Occipital lobe (tissue), 2 donors: Measurements from ENCODE around the gene SPOCK1. TPM values are rescaled to one million over a fixed set of nuclear protein-coding genes. Genes with fewer than 3 reads are reported as not detected.

Source experiments
- DNase-seq: peaks from one replicate; lab custom pipeline; 2025; lab: John Stamatoyannopoulos, UW
- total RNA-seq: library from RNA; depleted of rRNA; stranded (reverse); fragments of >200 nt; gene quantifications from one replicate; pipeline ENCODE4 v1.2.3, GENCODE V29; 2014

SPOCK1 gene
- total RNA-seq, 1 donor from 2014 or later, result 36.7 TPM

GRCh38 chr5:137300411-137301240 lies 198.5 kb downstream of the SPOCK1 start:
- no peak for DNase-seq

DNA sequence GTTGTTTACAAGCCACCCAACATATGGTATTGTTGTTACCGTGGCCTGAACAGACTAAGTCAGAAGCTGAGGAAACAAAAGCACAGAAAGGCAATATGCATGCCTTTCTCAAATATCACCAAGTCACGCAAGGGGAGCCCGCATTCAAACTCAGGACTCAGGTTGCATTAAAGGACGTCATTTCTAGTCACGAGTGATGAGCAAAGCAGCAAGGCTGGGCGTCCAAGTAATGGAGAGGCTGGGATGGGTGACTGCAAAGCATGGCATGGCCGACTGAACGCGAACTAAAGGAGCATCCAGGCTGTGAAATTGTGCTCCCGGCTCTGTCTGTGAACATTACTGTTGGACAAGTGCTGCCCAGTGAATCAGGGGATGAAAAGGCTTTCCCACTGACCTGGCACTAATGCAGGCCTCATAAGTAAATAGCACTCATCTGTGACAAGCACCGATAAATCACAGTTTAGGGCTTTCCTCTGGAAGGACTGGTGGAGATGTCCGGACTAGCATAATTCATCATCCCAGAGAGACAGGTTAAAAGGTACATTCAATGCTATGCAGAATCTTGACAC lies 202.8 kb downstream of the SPOCK1 start:
- DNase-seq, result no peak

DNA sequence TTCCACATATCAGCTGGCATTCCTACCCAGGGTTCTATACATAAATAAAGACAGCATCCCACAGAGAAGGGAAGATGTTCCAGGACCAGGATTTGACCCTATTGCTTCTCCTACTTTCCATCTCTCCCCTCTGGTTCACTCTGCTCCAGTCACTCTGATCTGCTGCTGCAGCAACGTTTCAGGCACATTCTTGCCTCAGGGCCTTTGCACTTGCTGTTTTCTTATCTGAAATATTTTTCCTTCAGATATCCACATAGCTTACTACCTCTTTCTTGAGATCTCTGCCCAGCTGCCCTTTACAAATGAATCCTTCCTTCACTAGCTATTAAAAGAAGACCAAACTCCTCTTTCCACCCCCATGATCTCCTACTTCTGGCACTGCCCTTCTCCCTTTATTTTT lies 204.5 kb downstream of the SPOCK1 start:
- DNase-seq, result no peak

DNA sequence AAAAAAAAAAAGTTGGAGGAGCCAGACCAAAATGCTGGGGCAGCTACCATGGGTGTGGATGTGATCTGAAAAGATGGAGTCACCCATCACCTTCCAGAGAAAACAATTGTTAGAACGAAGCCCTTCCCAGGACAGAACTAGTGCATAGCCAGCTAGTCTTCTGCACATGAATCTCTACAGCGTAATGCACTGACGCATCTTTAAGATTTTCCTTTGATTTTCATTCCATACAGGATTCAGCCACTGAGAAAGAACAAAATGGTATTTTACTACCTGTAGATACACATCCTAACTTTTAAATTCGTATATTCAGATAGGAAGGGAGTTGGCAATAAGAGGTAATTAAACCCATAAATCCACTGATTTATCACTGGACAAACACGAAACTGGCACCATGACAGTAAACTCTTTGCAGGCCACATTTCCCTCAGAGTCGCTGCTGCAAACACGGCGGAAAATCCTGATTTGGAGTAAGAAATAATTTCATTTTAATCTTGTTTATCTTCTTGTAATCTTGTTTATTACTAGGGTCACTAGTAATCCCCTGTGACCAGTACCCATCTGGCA lies 206.6 kb downstream of the SPOCK1 start:
- DNase-seq, result no peak

DNA sequence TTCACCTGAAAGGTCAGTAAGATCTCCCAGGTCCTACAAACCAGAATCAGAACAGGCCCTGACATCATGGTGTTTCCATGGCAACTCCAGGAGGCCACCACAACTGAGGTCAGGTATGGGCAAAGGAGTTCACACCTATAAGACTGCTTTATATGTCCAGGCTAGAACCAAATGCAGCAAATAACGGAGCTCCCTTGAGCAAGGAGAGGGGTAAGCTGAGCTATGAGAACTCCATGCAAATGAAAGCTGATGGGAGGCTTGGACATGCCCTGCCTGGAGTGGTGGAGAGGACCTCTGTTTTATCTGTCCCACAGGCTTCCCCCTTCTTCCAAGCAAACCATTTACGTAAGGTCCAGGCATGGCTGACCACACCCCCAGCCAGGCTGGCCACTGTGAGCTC lies 207.7 kb downstream of the SPOCK1 start:
- DNase-seq, result no peak

GRCh38 chr5:137291031-137291430 lies 208.1 kb downstream of the SPOCK1 start:
- DNase-seq, result no peak

GRCh38 chr5:137290373-137290772 lies 208.8 kb downstream of the SPOCK1 start:
- no peak for DNase-seq

DNA sequence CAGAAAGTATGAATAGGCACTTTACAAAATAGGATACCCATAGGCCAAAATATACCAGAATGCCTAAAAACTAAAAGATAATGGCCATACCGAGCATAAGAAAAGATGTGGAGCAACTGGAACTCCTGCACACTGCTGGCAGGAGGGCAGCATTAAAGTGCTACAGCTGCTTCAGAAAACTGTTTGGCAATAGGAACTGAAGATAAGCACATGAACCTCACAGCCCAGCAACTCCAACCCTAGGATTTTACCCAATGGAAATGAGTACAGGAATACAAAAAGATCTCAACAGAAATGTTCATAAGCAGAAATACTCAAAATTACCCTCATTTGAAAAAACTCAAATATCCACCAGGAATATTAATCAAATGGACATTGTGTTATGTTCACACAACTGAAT lies 209.3 kb downstream of the SPOCK1 start:
- DNase-seq, result no peak

DNA sequence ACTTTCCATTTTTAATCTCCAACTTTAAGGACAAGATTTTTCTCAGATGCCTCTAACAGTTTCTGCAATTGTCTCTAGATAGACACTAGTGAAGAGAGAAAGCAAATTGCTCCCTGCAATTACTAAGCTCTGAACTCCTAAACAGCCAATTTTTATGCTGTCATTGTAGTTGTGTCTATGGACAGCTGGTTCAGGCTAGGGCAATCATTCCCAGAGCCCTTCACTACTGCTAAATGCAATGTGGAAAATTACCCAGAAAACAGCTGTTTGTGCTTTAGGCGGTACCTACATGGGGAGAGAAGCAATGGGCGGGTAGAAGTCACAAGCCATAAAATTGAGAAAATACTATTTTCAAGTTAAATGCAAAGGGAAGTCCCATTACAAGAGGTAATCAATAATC lies 211.6 kb downstream of the SPOCK1 start:
- DNase-seq, result no peak

DNA sequence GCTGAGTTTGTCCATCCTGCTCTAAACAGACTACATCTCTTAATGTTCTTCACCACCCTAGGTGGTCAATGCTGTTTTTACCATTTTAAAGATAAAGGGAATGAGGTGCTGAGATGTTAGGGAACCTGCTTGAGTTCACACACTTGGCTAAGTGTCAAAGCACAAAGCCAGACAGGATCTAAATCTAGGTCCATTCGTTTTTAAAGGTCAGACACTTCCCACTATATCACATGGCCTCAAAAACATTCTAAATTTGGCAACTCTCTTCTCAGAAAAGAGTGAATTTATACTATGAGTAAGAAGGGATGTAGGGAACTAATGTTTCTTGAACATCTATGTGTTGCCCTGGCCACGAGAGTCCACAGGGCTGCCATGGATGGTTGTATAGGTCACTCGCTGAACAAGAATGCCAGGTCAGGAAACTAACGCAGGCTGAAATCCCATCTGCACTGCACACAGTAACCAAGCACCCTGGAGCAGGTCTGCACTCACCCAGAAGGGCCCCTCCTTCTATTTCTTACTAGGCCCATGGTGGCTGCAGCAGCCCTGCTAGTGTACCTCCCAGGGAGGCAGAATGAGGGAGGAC lies 213.0 kb downstream of the SPOCK1 start:
- DNase-seq, result no peak

DNA sequence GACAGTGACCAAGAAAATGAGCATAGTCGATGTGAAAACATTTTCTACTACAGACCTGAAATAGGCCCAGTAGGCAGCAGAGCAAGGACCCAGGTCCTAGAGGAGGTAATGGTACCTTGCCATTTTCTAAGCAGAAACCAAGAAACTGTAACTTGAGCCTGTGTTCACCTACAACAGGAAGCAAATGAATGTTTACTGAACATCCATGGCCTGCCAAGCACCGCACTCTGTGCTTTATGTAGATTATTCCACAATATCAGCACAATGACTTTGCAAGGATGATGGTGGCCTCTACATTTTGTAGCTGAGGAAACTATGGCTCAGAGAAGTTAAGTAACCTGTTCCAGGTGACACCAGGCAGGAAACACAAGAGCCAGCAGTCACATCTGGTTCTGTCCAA lies 215.3 kb downstream of the SPOCK1 start:
- DNase-seq, result no peak

GRCh38 chr5:137282216-137282615 lies 216.9 kb downstream of the SPOCK1 start:
- DNase-seq, result no peak

DNA sequence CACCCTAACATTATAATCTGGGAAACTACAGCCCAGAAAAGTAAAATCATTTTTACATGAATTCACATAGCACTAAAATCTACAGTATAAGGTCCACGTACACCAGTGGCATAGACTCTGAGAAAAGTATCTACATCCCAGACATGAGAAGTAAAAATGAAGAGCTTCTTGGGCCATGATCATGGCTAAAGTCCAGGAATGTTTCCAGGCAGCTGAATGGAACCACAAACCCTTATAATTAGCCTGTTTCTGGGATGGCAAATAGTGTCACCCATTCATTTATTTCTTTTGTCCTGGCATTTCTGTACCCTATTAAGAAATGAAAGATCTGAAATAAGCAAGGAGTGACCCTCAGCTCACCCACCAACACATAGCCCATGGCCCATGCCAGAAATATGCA lies 217.9 kb downstream of the SPOCK1 start:
- no peak for DNase-seq

DNA sequence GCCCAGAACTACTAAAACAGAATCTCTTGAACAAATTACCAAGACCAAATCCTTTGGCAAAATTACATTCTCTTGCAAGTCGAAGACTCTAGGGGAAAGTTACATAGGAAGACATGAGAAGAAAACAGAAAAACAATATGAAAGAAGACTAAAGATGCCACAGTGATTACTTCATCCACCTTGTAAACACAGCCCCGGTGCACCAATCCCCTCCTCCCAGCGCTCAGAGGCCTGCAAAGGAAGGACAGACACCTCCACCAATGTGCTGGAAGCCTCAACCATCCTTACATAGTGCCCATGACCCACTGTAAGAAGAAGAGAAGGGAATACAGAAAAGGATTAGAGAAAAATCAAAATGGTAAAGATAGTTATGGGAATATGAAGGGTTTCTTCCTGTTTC lies 218.5 kb downstream of the SPOCK1 start:
- no peak for DNase-seq

DNA sequence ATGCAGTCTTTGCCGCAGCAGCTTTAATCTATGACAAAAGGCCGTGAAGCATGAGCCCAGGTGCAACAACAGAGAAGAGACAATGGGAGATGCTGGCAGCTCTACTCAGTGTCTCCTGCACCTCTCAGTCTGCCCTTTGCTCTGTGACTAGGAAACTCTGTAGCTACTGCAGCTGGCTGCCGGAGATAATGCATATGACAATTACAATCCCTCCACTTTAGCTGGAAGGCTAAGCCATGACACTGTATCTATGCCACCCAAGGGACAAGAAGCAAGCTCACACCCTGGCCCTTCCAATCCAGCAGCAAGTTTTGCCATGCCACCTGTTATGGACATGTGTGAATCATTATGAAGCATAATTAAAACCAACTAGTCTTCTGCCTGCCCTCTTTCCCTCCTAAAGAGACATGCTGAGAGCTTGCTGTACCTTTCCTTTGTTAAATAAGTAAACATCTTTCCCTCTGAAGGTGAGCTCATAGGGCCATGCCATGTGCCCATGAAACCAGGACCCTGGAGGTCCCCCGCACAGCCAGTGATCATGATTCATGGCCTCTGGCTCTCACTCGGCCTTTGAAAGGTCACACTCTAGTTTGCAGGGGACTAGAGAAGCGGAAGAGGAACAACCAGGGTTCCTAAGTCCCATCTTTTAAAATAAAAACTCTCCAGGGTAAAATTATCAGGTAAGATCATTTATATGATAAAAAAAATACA lies 219.4 kb downstream of the SPOCK1 start:
- DNase-seq, result no peak

- no peak for DNase-seq
Observed at GRCh38 chr5:137278476-137278875, 220.7 kb downstream of the SPOCK1 start.

GRCh38 chr5:137275083-137275482 lies 224.0 kb downstream of the SPOCK1 start:
- no peak for DNase-seq

DNA sequence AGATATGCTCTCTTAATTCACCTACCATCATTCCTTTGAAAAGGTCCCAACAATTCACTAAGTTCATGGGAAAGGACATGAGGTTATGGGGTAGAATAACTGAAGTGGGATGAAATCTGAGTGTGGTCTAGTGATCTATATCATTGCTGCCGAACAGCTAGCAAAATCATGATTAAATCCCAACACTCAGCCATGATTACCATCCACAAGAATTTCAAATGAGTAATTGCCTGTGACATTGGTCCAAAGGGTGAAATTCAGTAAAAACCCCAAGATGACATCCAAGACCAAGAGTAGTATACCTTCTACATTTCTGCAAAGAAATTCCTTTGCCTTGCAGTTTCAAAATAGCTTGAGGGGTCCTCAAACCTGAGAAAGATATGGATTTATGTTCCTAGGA lies 225.6 kb downstream of the SPOCK1 start:
- no peak for DNase-seq

DNA sequence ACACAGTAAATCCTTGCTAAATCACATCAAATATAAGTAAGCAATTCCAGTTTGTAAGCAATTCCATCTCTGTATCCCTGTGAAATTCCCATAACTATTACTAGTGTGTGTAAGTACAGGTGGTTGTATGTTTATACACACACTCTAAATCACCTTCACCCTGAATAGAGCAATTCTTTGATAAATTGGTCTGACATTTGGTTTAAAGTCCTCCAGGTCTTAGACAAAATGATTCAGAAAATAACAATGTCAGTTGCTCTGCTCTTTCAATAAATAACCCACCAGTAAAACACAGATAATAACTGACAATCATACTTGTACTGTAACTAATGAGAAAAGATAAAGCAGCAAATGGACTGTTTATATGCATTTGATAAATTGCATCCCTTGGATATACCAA lies 226.3 kb downstream of the SPOCK1 start:
- DNase-seq, result no peak

DNA sequence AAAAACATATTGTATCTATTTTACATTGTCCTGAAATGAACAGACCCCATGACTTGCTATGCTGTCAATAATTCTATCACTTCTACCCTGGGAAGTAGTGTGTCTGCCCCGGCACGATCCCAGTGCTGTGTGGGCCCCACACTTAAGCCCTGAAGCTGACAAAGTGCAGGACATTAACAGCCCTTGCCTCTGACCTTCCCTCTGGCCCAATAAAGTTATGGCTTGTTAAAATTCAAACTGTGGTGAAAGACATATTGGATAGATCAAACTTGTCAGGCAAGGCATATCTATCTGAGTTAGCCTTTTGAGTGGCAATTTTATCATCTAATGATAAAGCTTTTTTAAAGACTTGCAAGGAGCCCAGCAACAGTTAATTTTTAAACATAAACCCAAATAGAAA lies 229.2 kb downstream of the SPOCK1 start:
- DNase-seq, result no peak

- DNase-seq, result no peak
Observed at GRCh38 chr5:137269274-137269673, 229.9 kb downstream of the SPOCK1 start.

- no peak for DNase-seq
Observed at GRCh38 chr5:137268646-137269045, 230.5 kb downstream of the SPOCK1 start.
